Psoas muscle (tissue), 8 donors: Measurements from ENCODE around the gene SLC39A10. TPM values are rescaled to one million over a fixed set of nuclear protein-coding genes. Genes with fewer than 3 reads are reported as not detected.
"Not testable (repeated sequence)": the region's sequence is repeated elsewhere in the genome, so short reads cannot be mapped to it uniquely, and the experiment has no call there.

Experiments used
- ATAC-seq, 4 donors: fragments of 200-7000 bp; cut with Tn5 transposase; one replicate each; pipeline ENCODE4 v1.9.1; 2020; ENCODE audit warnings: moderate library complexity in 3 of 4, mild to moderate bottlenecking in 2 of 4
- DNase-seq, 2 donors: peaks; one replicate each; pipeline ENCODE4 v3.0.0-alpha.2; 2020
- H3K27ac ChIP-seq: fragments of 200-600 bp; one replicate; pipeline ENCODE4 v1.8.0; 2022
- H3K27me3 ChIP-seq, 3 donors: fragments of 200-600 bp in 1 of 3; one replicate each; pipeline versions ENCODE4 v1.6.1 to v1.8.0; 2013 to 2022; ENCODE audit warnings: low read length in 2 of 3, mild to moderate bottlenecking in 2 of 3, moderate library complexity in 1 of 3; ENCODE audit not compliant: insufficient read depth in 3 of 3
- H3K36me3 ChIP-seq, 2 donors: fragments of 200-600 bp in 1 of 2; one replicate each; pipeline versions ENCODE4 v1.6.1 to v1.8.0; 2013 to 2022; ENCODE audit warnings: low read depth in 1 of 2, mild to moderate bottlenecking in 1 of 2, moderate library complexity in 1 of 2; ENCODE audit not compliant: insufficient read depth in 1 of 2
- H3K4me1 ChIP-seq: fragments of 200-600 bp; one replicate; pipeline ENCODE4 v1.8.0; 2022
- H3K4me3 ChIP-seq: fragments of 200-600 bp; one replicate; pipeline ENCODE4 v1.8.0; 2022; ENCODE audit warnings: mild to moderate bottlenecking
- H3K9me3 ChIP-seq: fragments of 200-600 bp; one replicate; pipeline ENCODE4 v1.8.0; 2022
- WGBS, 3 donors: extraction: QIAGEN DNeasy Blood & Tissue Kit; methylation state at CpG; one replicate each; pipeline versions ENCODE4 v1.1.6 to v1.1.7; 2013; 5-methylcytosine and 5-hydroxymethylcytosine counted together
- intact Hi-C, 2 donors: fragments of 100-400 bp; cut with DNase I; formaldehyde crosslinking; loops; one replicate each; pipeline versions ENCODE4 v1.11.0 to v1.14.2; 2022
- polyA plus RNA-seq, 3 donors: library from polyadenylated mRNA; stranded (reverse); fragments of 200-250 nt; gene quantifications; one replicate each; pipeline ENCODE4 v1.2.3, GENCODE V29; 2013
- total RNA-seq, 4 donors: library from RNA; stranded (reverse); fragmentation: NEBNext Ultra II Directional in 2 of 4; extraction: Animal tissue kit (Norgen Biotek cat#: 25700) in 2 of 4; gene quantifications; one replicate each; pipeline versions ENCODE4 v1.2.1 to v1.2.4, GENCODE V29; 2021 to 2023
- TF ChIP-seq, protein P1 (sequence below): fragments of 200-600 bp; IDR thresholded peaks from one replicate; pipeline ENCODE4 v1.8.0; 2022; ENCODE audit warnings: antibody characterized with exemption
- donor health status: healthy with polysubstance abuse.
- donor health status: DM: no; HTN: no; CAD: no; lungs with moderate emphysema.
- donor health status: Bipolar disorder and iron deficiency.
- donor health status: healthy.
- donor health status: DM: yes; HTN: yes; CAD: no.
- donor health status: DM: no; HTN: no; CAD: no.
- donor health status: DM: no; HTN: no; CAD: no.
- donor health status: DM: yes; HTN: yes; CAD: no.

SLC39A10 gene
- total and polyA plus RNA-seq, 7 donors = 0.98 to 7.7 (median 3.8) TPM

DNA sequence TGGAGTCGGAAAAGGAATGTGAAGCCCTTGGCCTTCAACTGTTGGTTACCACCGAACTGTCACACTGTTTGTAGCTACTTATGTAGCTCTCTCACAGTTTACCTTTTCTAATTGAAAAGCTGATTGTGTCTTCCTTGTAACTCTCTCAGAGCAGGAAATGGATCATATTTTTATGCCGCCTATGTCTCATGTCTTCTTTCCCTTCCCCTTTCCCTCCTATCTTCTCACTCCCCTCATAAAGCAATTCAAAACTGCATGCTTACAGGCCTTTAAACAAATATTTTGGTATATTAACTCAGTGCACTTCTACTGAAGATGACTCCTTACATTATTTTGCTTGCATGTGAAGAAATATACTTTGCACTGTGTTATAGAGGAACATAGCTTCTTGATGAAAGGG lies 6.0 kb downstream of the SLC39A10 start:
- ATAC-seq (no peak), DNase-seq (no peak)
- Histone ChIP-seq H3K9me3 (no peaks in the 10 kb centered on the region), H3K27ac (no peak overlapping the region), H3K4me3 (no peak overlapping the region), H3K36me3 (no peaks in the 10 kb centered on the region), H3K27me3 (no peaks in the 10 kb centered on the region), H3K4me1 (peaks cover 25% of the 10 kb centered on the region)
- 70 to 86% (median 74%) methylated on average over 3 of the region's 3 CpGs for WGBS, 3 donors
- TF ChIP-seq, protein P1, sequence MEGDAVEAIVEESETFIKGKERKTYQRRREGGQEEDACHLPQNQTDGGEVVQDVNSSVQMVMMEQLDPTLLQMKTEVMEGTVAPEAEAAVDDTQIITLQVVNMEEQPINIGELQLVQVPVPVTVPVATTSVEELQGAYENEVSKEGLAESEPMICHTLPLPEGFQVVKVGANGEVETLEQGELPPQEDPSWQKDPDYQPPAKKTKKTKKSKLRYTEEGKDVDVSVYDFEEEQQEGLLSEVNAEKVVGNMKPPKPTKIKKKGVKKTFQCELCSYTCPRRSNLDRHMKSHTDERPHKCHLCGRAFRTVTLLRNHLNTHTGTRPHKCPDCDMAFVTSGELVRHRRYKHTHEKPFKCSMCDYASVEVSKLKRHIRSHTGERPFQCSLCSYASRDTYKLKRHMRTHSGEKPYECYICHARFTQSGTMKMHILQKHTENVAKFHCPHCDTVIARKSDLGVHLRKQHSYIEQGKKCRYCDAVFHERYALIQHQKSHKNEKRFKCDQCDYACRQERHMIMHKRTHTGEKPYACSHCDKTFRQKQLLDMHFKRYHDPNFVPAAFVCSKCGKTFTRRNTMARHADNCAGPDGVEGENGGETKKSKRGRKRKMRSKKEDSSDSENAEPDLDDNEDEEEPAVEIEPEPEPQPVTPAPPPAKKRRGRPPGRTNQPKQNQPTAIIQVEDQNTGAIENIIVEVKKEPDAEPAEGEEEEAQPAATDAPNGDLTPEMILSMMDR = no peak
- intact Hi-C loops = loop anchor here in 1 of 2 donors (10.0 kb wide), 1 partner anchor 168 kb away; no protein-coding TSS in a partner anchor

- H3K4me1 ChIP-seq = peaks cover 12% of the 10 kb centered on the region
- H3K36me3 ChIP-seq = no peaks in the 10 kb centered on the region
- H3K27ac ChIP-seq = no peak overlapping the region
- ATAC-seq (no peak), DNase-seq (no peak)
- TF ChIP-seq, protein P1 = no peak
- H3K4me3 ChIP-seq = no peak overlapping the region
- H3K9me3 ChIP-seq = no peaks in the 10 kb centered on the region
- H3K27me3 ChIP-seq = no peaks in the 10 kb centered on the region
- intact Hi-C loops = loop anchor here in 1 of 2 donors (10.0 kb wide), 1 partner anchor 170 kb away; no protein-coding TSS in a partner anchor
- 67 to 86% (median 75%) methylated on average over 1 of the region's 1 CpG for WGBS, 3 donors
Measured at GRCh38 chr2:195664528-195664927, 7.5 kb downstream of the SLC39A10 start.

GRCh38 chr2:195665153-195665552 lies 8.1 kb downstream of the SLC39A10 start:
- intact Hi-C loops = loop anchor here in 1 of 2 donors (10.0 kb wide), 1 partner anchor 170 kb away; no protein-coding TSS in a partner anchor
- H3K4me3 ChIP-seq, H3K9me3 ChIP-seq, H3K27me3 ChIP-seq, DNase-seq, H3K4me1 ChIP-seq, H3K36me3 ChIP-seq, H3K27ac ChIP-seq, ATAC-seq: not testable (repeated sequence)
- WGBS, 3 donors = 95 to 97% (median 95%) methylated on average over 4 of the region's 4 CpGs

DNA sequence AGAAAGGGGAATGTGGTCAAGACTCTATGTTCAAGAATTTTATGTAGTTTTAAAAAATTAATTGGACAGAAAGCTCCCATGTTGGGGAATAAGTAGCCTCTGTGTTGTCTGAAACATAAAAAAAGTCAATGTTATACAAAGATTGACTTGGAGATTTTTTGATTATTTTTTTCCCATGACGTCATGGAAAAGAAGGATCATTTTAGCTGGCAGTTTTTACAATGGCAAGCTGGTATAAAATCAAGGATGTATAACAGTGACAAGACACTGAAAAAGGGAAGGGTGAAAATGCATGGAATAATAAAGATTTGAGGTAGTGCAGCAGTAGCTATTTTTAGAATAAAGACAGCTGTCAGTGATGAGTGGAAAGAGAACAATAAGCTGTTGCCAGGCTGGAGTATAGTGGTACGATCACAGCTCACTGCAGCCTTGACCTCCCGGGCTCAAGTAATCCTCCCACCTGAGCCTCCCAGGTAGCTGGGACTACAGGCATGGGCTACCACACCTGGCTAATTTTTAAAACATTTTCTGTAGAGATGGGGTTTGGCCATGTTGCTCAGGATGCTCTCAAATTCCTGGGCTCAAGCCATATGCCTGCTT lies 9.2 kb downstream of the SLC39A10 start:
- 25 to 38% (median 26%) methylated on average over 3 of the region's 3 CpGs for WGBS, 3 donors
- Histone ChIP-seq H3K27me3 (no peaks in the 10 kb centered on the region), H3K27ac (no peak overlapping the region), H3K36me3 (no peaks in the 10 kb centered on the region), H3K4me1 (no peaks in the 10 kb centered on the region), H3K4me3 (no peak overlapping the region), H3K9me3 (no peaks in the 10 kb centered on the region)
- TF ChIP-seq, protein P1 = no peak
- intact Hi-C loops = loop anchor here in 1 of 2 donors (10.0 kb wide), 1 partner anchor 171 kb away; no protein-coding TSS in a partner anchor
- ATAC-seq (no peak), DNase-seq (no peak)

DNA sequence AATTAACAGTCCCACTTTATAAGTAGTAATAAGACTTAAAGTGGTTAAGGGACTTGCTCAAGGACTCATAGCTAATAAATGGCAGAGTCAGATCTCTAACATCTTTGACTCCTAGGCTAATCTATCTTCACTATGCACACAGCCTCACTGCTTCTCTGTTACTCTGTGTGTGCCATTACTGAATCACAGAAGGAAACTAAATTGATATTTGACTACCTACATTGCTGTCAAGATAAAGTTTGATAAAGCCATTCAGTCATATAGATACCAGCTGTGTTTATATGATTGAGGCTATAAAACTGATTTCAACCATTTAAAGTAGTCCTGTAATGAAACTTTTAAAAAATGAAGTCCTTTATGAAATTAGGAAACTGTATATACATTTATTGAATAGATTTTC lies 10.9 kb downstream of the SLC39A10 start:
- intact Hi-C loops = loop anchor here in 1 of 2 donors (10.0 kb wide), 1 partner anchor 173 kb away; no protein-coding TSS in a partner anchor
- no peaks in the 10 kb centered on the region for H3K27me3 ChIP-seq
- TF ChIP-seq, protein P1 = no peak
- no peaks in the 10 kb centered on the region for H3K9me3 ChIP-seq
- no peaks in the 10 kb centered on the region for H3K36me3 ChIP-seq
- DNase-seq (no peak), ATAC-seq (no peak)
- H3K4me3 ChIP-seq = no peak overlapping the region
- no peaks in the 10 kb centered on the region for H3K4me1 ChIP-seq
- H3K27ac ChIP-seq = no peak overlapping the region
